Measurements from ENCODE around the gene SEM1. TPM values are rescaled to one million over a fixed set of nuclear protein-coding genes. Genes with fewer than 3 reads are reported as not detected.

SEM1 gene
- total RNA-seq, 1 experiment from 2014 or later: 263 TPM

GRCh38 chr7:96654630-96655188 is 54.9 kb downstream of the SEM1 start:
- ATAC-seq (no peak), DNase-seq (no peak)
- Histone ChIP-seq H4K20me1 (ENCODE audit: low read length) (no peaks in the 10 kb centered on the region), H3K9ac (ENCODE audit: low read length) (no peak overlapping the region), H3K36me3 (ENCODE audit: low read depth, low read length) (no peaks in the 10 kb centered on the region), H3K79me2 (ENCODE audit: low read length) (no peaks in the 10 kb centered on the region), H3K4me2 (ENCODE audit: low read length) (no peak overlapping the region), H3K9me2 (replicated peaks; ENCODE audit: low read length) (no peaks in the 10 kb centered on the region), H3K4me1 (ENCODE audit: insufficient read depth, low read length) (no peaks in the 10 kb centered on the region), H3K27ac (ENCODE audit: low read length) (no peak overlapping the region), H3K27me3 (ENCODE audit: low read length) (no peaks in the 10 kb centered on the region), H3F3A (ENCODE audit: low read length, unreplicated experiment) (no peaks in the 10 kb centered on the region), H3K9me3 (ENCODE audit: low read length) (no peaks in the 10 kb centered on the region), H2AFZ (ENCODE audit: low read length) (no peak overlapping the region), H3K4me3 (ENCODE audit: low read length) (no peak overlapping the region)
- POLR2A ChIA-PET (ENCODE audit: unreplicated experiment): interaction anchor here (0.7 kb wide), 1 partner anchor 54 kb away, joined by 3 read pairs; no protein-coding TSS in a partner anchor
- CTCF ChIA-PET: no interaction called here
- no TSS peak for BruUV-seq (replicated peaks)
- TF ChIP-seq EZH2phosphoT487 (IDR thresholded peaks at IDR 0.05; ENCODE audit: borderline replicate concordance, low read length): no peak
- TF ChIP-seq EZH2 (IDR thresholded peaks at IDR 0.05; ENCODE audit: low read length, unreplicated experiment): no peak
- no peak for TF ChIP-seq CTCF (conservative IDR thresholded peaks at IDR 0.05; ENCODE audit: low read depth, low read length)
- intact Hi-C loops (cut with micrococcal nuclease): no loop called here

GRCh38 chr7:96649981-96650380 is 59.7 kb downstream of the SEM1 start:
- Histone ChIP-seq H3K4me2 (ENCODE audit: low read length) (no peak overlapping the region), H3K9me3 (ENCODE audit: low read length) (no peaks in the 10 kb centered on the region), H3F3A (ENCODE audit: low read length, unreplicated experiment) (no peaks in the 10 kb centered on the region), H2AFZ (ENCODE audit: low read length) (no peak overlapping the region), H3K36me3 (ENCODE audit: low read depth, low read length) (no peaks in the 10 kb centered on the region), H3K27ac (ENCODE audit: low read length) (no peak overlapping the region), H3K27me3 (ENCODE audit: low read length) (no peaks in the 10 kb centered on the region), H3K4me1 (ENCODE audit: insufficient read depth, low read length) (no peaks in the 10 kb centered on the region), H3K79me2 (ENCODE audit: low read length) (no peaks in the 10 kb centered on the region), H3K4me3 (ENCODE audit: low read length) (no peak overlapping the region), H3K9ac (ENCODE audit: low read length) (no peak overlapping the region), H3K9me2 (replicated peaks; ENCODE audit: low read length) (no peaks in the 10 kb centered on the region), H4K20me1 (ENCODE audit: low read length) (no peaks in the 10 kb centered on the region)
- ChIA-PET CTCF (no interaction called here), POLR2A (ENCODE audit: unreplicated experiment) (no interaction called here)
- DNase-seq (no peak), ATAC-seq (no peak)
- intact Hi-C loops (cut with micrococcal nuclease): no loop called here
- no TSS peak for BruUV-seq (replicated peaks)
- TF ChIP-seq EZH2 (IDR thresholded peaks at IDR 0.05; ENCODE audit: low read length, unreplicated experiment) (no peak), EZH2phosphoT487 (IDR thresholded peaks at IDR 0.05; ENCODE audit: borderline replicate concordance, low read length) (no peak), CTCF (conservative IDR thresholded peaks at IDR 0.05; ENCODE audit: low read depth, low read length) (no peak)

DNA sequence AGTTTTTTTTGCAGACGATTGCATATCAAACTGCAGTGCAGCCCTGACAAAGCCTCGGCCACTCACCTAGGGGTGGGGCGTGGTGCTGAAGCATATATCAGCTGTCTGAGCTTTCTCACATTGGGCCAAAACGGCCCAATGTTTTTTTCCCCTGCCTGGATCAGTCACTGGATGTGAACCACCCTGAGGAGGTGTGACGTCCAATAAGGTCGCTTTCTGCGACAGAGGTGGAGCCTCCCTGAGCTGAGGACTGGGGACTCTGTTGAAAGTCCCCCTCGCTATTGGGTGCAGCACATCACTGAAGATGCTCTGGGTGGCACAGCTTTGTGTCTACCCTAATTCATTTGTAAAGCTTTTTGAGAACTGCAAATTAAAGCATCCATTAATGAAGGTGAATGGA is 60.9 kb downstream of the SEM1 start:
- Histone ChIP-seq H3F3A (ENCODE audit: low read length, unreplicated experiment) (no peaks in the 10 kb centered on the region), H3K9me3 (ENCODE audit: low read length) (no peaks in the 10 kb centered on the region), H3K4me3 (ENCODE audit: low read length) (no peak overlapping the region), H2AFZ (ENCODE audit: low read length) (no peak overlapping the region), H3K27ac (ENCODE audit: low read length) (no peak overlapping the region), H3K9ac (ENCODE audit: low read length) (no peak overlapping the region), H3K27me3 (ENCODE audit: low read length) (no peaks in the 10 kb centered on the region), H3K79me2 (ENCODE audit: low read length) (no peaks in the 10 kb centered on the region), H3K4me1 (ENCODE audit: insufficient read depth, low read length) (no peaks in the 10 kb centered on the region), H3K9me2 (replicated peaks; ENCODE audit: low read length) (no peaks in the 10 kb centered on the region), H3K4me2 (ENCODE audit: low read length) (no peak overlapping the region), H4K20me1 (ENCODE audit: low read length) (no peaks in the 10 kb centered on the region), H3K36me3 (ENCODE audit: low read depth, low read length) (no peaks in the 10 kb centered on the region)
- DNase-seq (no peak), ATAC-seq (no peak)
- ChIA-PET CTCF (no interaction called here), POLR2A (ENCODE audit: unreplicated experiment) (no interaction called here)
- TF ChIP-seq EZH2phosphoT487 (IDR thresholded peaks at IDR 0.05; ENCODE audit: borderline replicate concordance, low read length): no peak
- no peak for TF ChIP-seq EZH2 (IDR thresholded peaks at IDR 0.05; ENCODE audit: low read length, unreplicated experiment)
- no peak for TF ChIP-seq CTCF (conservative IDR thresholded peaks at IDR 0.05; ENCODE audit: low read depth, low read length)
- BruUV-seq (replicated peaks): no TSS peak
- intact Hi-C loops (cut with micrococcal nuclease): no loop called here

Data from PC-3 (cell line).